Parathyroid adenoma (tissue), 2 donors: ENCODE measurements around the gene EBLN2.

Experiments used
- H2AFZ ChIP-seq: fragments of 300-600 bp; sonication (generic); one replicate; pipeline ENCODE4 v1.7.0; 2017; ENCODE audit warnings: antibody characterized with exemption, mild to moderate bottlenecking
- H3K27ac ChIP-seq: fragments of 300-600 bp; sonication (generic); one replicate; pipeline ENCODE4 v1.7.0; 2017
- H3K27me3 ChIP-seq: fragments of 300-600 bp; sonication (generic); one replicate; pipeline ENCODE4 v1.7.0; 2017; ENCODE audit warnings: low read length; ENCODE audit not compliant: control insufficient read depth, insufficient read depth
- H3K36me3 ChIP-seq: fragments of 300-600 bp; sonication (generic); one replicate; pipeline ENCODE4 v1.7.0; 2017; ENCODE audit warnings: low read length; ENCODE audit not compliant: control insufficient read depth, insufficient read depth
- H3K4me1 ChIP-seq: fragments of 300-600 bp; sonication (generic); one replicate; pipeline ENCODE4 v1.7.0; 2017; ENCODE audit warnings: control low read depth
- H3K4me2 ChIP-seq: fragments of 300-600 bp; sonication (generic); one replicate; pipeline ENCODE4 v1.7.0; 2017; ENCODE audit warnings: low read length
- H3K4me3 ChIP-seq: fragments of 300-600 bp; sonication (generic); one replicate; pipeline ENCODE4 v1.7.0; 2017; ENCODE audit warnings: low read depth, low read length
- H3K79me2 ChIP-seq: fragments of 300-600 bp; sonication (generic); one replicate; pipeline ENCODE4 v1.7.0; 2017; ENCODE audit warnings: control low read depth
- H3K9ac ChIP-seq: fragments of 300-600 bp; sonication (generic); one replicate; pipeline ENCODE4 v1.7.0; 2017; ENCODE audit warnings: mild to moderate bottlenecking
- H3K9me3 ChIP-seq: fragments of 300-600 bp; sonication (generic); one replicate; pipeline ENCODE4 v1.7.0; 2017; ENCODE audit warnings: low read length; ENCODE audit not compliant: control insufficient read depth
- TF ChIP-seq, protein P1 (sequence below): fragments of 300-600 bp; sonication (generic); IDR thresholded peaks from one replicate; pipeline ENCODE4 v1.7.0; 2017; ENCODE audit warnings: antibody characterized with exemption, mild to moderate bottlenecking
- donor health status: primary hyperparathyroidism.

The EBLN2 gene

DNA sequence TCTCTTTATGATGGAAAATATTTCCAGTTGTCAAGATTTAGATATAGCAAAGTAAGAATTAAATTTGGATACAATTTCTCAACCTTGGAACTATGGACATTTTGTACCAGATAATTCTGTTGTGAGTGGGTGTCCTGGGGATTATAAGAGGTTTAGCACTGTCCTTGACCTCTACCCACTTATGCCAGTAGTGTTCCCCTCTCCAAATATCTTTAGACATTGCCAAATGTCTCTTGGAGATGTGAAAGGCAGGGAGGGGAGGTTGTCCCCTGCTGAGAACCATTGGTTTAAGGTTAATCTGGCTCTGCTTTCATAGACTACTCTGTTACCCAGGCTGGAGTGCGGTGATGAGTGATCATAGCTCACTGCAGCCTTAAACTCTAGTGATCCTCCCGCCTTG lies at the start of gene EBLN2:
TSS of gene EBLN2 (plus strand) at position 244 of the 400 bp plus-strand sequence. CDS start 423 bp downstream, outside the sequence.
- Histone ChIP-seq H3K9ac (no peak within 1 kb of the TSS), H2AFZ (no peak within 1 kb of the TSS), H3K4me1 (no peaks in the 10 kb centered on the region), H3K36me3 (no peaks in the 10 kb centered on the region), H3K27me3 (no peaks in the 10 kb centered on the region), H3K9me3 (no peaks in the 10 kb centered on the region), H3K4me2 (no peak within 1 kb of the TSS), H3K27ac (no peak within 1 kb of the TSS), H3K79me2 (peaks cover 8% of the 10 kb centered on the region), H3K4me3 (no peak within 1 kb of the TSS)
- TF ChIP-seq, protein P1, sequence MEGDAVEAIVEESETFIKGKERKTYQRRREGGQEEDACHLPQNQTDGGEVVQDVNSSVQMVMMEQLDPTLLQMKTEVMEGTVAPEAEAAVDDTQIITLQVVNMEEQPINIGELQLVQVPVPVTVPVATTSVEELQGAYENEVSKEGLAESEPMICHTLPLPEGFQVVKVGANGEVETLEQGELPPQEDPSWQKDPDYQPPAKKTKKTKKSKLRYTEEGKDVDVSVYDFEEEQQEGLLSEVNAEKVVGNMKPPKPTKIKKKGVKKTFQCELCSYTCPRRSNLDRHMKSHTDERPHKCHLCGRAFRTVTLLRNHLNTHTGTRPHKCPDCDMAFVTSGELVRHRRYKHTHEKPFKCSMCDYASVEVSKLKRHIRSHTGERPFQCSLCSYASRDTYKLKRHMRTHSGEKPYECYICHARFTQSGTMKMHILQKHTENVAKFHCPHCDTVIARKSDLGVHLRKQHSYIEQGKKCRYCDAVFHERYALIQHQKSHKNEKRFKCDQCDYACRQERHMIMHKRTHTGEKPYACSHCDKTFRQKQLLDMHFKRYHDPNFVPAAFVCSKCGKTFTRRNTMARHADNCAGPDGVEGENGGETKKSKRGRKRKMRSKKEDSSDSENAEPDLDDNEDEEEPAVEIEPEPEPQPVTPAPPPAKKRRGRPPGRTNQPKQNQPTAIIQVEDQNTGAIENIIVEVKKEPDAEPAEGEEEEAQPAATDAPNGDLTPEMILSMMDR, result no peak

DNA sequence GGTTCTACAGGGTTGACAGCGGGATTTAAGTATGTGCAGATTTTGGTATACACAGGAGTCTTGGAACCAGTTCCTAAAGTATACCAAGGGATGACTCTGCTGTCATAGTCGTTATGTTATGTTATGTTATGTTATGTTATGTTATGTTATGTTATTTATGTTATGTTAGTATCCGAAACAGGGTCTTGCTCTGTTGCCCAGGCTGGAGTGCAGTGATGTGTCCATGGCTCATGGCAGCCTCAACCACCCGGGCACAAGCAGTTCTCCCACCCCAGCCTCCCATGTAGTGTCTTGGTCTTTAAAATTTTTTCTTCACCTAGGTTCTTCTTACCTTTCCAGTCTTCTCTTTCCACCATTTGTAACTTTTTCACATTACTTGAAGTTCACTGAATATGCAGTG lies 43.2 kb upstream of the EBLN2 start:
- Histone ChIP-seq H3K36me3 (no peaks in the 10 kb centered on the region), H3K79me2 (peaks cover 66% of the 10 kb centered on the region), H3K4me1 (no peaks in the 10 kb centered on the region), H3K27ac (no peak overlapping the region), H3K4me3 (no peak overlapping the region), H3K27me3 (no peaks in the 10 kb centered on the region), H3K9ac (no peak overlapping the region), H3K9me3 (no peaks in the 10 kb centered on the region), H3K4me2 (no peak overlapping the region), H2AFZ (no peak overlapping the region)
- TF ChIP-seq, protein P1, result no peak

DNA sequence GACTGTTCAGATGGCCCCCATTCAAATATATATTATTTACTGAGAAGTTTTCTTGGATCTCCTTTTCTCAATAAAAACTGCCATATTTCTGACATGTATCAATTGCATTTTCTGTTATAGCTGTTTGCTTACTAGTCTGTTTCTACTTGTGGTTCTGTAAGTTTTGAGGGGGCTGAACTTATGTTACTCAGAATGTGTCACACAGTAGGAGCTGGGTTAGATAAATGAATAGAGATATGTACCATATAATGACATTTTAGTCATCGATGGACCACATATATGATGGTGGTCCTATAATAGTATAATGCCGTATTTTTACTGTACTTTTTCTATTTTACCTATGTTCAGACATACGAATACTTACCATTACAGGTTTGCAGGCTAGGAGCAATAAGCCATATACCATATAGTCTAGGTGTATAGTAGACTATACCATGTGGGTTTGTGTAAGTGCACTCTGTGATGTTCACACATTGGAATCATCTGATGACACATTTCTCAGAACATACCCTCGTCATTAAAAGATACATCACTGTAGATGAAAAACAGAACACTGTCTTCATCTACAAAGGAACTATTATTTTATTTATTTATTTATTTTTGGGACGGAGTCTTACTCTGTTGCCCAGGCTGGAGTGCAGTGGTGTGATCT lies 42.5 kb upstream of the EBLN2 start:
- no peaks in the 10 kb centered on the region for H3K9me3 ChIP-seq
- H3K4me2 ChIP-seq, result no peak overlapping the region
- H2AFZ ChIP-seq, result no peak overlapping the region
- H3K36me3 ChIP-seq, result no peaks in the 10 kb centered on the region
- no peak overlapping the region for H3K27ac ChIP-seq
- no peak overlapping the region for H3K9ac ChIP-seq
- H3K79me2 ChIP-seq, result peaks cover 67% of the 10 kb centered on the region
- H3K4me3 ChIP-seq, result no peak overlapping the region
- H3K4me1 ChIP-seq, result no peaks in the 10 kb centered on the region
- TF ChIP-seq, protein P1, result no peak
- H3K27me3 ChIP-seq, result no peaks in the 10 kb centered on the region

DNA sequence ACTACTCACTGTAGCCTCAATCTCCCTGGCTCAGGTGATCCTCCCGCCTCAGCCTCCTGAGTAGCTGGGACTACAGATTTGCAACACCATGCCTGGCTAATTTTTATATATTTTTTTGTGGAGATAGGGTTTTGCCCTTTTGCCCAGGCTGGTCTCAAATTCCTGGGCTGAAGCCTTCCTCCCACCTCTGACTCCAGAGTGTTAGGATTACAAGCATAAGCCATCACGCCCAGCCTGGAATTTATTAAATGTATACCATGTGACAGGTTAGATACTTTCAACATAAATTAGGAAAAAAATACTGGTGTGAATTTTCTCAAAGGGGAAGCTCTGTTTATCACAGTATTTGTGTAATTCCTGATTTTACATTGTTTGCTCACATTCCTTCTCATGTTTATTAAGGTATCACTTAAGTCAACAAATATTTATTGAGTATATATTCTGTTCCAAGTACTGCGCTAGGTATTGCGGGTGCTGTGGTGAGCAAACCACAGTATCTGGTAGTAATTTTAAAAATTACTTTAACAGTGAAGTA lies 40.1 kb upstream of the EBLN2 start:
- Histone ChIP-seq H3K79me2 (peaks cover 61% of the 10 kb centered on the region), H3K4me3 (no peak overlapping the region), H2AFZ (no peak overlapping the region), H3K4me2 (no peak overlapping the region), H3K27ac (no peak overlapping the region), H3K36me3 (no peaks in the 10 kb centered on the region), H3K9me3 (no peaks in the 10 kb centered on the region), H3K27me3 (no peaks in the 10 kb centered on the region), H3K9ac (no peak overlapping the region), H3K4me1 (no peaks in the 10 kb centered on the region)
- TF ChIP-seq, protein P1, result no peak

DNA sequence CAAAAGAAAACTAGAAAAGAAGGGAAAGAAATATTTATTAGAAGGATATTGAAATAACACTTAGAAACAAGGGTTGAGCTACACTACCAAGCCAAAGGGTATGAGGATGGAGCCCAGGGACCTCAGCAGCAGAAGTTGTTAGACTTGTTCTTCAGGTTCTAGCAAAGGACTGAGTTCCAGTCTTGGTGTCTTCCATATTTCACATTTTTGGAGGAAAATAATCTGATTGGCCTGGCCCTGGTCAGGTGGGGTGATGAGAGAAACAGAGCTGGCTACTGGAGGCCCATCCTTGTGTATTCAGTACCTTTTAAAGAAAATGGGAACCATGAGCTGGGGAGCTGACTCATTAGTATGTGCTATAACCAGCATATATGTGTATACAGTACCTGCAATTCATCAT lies 36.6 kb upstream of the EBLN2 start:
- no peak overlapping the region for H3K4me2 ChIP-seq
- H3K27me3 ChIP-seq, result no peaks in the 10 kb centered on the region
- no peak overlapping the region for H2AFZ ChIP-seq
- no peak overlapping the region for H3K9ac ChIP-seq
- no peaks in the 10 kb centered on the region for H3K9me3 ChIP-seq
- H3K27ac ChIP-seq, result no peak overlapping the region
- peaks cover 52% of the 10 kb centered on the region for H3K79me2 ChIP-seq
- TF ChIP-seq, protein P1, result no peak
- H3K4me3 ChIP-seq, result no peak overlapping the region
- no peaks in the 10 kb centered on the region for H3K36me3 ChIP-seq
- H3K4me1 ChIP-seq, result peaks cover 3% of the 10 kb centered on the region
